ENCODE measurements around the gene ZNF778.

DNA sequence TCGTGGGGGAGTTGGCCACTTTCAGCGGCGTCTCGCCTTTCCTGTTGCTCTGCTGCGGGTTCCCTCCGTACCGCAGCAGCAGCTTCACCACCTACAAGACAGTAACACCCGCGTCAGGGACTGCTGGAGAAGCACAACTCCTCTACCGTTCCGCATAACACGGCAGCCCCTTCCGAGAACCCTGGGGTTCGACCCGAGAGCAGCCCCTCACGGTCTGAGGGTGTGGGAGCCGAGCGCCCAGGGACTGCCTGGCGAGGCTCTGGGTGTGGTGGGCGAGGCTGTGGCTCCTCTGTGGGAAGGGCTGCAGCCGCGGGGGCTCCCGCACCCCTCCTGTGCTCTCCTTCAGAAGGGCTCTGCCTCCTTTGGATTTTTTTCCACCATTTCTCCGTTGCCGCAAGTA lies 68.6 kb downstream of the ZNF778 start:
- TF ChIP-seq, protein P1, sequence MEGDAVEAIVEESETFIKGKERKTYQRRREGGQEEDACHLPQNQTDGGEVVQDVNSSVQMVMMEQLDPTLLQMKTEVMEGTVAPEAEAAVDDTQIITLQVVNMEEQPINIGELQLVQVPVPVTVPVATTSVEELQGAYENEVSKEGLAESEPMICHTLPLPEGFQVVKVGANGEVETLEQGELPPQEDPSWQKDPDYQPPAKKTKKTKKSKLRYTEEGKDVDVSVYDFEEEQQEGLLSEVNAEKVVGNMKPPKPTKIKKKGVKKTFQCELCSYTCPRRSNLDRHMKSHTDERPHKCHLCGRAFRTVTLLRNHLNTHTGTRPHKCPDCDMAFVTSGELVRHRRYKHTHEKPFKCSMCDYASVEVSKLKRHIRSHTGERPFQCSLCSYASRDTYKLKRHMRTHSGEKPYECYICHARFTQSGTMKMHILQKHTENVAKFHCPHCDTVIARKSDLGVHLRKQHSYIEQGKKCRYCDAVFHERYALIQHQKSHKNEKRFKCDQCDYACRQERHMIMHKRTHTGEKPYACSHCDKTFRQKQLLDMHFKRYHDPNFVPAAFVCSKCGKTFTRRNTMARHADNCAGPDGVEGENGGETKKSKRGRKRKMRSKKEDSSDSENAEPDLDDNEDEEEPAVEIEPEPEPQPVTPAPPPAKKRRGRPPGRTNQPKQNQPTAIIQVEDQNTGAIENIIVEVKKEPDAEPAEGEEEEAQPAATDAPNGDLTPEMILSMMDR (IDR thresholded peaks at IDR 0.05) = no peak
- no peak for TF ChIP-seq POLR2A (IDR thresholded peaks at IDR 0.05)
